ENCODE data around the gene MAP4.

DNA sequence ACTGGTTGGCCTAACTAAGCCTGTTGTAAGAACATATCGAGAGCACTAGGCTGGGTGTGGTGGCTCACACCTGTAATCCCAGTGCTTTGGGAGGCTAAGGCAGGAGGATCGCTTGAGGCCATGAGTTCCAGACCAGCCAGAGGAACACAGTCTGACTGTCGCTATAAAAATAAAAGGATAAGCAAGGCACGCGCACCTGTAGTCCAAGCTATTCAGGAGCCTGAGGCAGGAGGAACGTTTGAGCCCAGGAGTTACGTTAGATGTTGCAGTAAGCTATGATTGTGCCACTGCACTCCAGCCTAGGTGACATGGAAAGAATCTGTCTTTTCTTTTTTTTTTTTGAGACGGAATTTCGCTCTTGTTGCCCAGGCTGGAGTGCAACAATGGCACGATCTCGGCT lies 24.9 kb downstream of the MAP4 start:
- TF ChIP-seq, protein P1, sequence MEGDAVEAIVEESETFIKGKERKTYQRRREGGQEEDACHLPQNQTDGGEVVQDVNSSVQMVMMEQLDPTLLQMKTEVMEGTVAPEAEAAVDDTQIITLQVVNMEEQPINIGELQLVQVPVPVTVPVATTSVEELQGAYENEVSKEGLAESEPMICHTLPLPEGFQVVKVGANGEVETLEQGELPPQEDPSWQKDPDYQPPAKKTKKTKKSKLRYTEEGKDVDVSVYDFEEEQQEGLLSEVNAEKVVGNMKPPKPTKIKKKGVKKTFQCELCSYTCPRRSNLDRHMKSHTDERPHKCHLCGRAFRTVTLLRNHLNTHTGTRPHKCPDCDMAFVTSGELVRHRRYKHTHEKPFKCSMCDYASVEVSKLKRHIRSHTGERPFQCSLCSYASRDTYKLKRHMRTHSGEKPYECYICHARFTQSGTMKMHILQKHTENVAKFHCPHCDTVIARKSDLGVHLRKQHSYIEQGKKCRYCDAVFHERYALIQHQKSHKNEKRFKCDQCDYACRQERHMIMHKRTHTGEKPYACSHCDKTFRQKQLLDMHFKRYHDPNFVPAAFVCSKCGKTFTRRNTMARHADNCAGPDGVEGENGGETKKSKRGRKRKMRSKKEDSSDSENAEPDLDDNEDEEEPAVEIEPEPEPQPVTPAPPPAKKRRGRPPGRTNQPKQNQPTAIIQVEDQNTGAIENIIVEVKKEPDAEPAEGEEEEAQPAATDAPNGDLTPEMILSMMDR (IDR thresholded peaks at IDR 0.05), result no peak
- no peak for TF ChIP-seq POLR2A (IDR thresholded peaks at IDR 0.05)
